CD4-positive, alpha-beta T cell treated with Interleukin-21 for 1 hour (primary cell): ENCODE measurements around the gene TPI1.
"Not testable (repeated sequence)": the region's sequence is repeated elsewhere in the genome, so short reads cannot be mapped to it uniquely, and the experiment has no call there.

ENCODE experiments used
- DNase-seq: peaks from one replicate; pipeline ENCODE4 v3.0.0-alpha.2; 2020

Gene TPI1

DNA sequence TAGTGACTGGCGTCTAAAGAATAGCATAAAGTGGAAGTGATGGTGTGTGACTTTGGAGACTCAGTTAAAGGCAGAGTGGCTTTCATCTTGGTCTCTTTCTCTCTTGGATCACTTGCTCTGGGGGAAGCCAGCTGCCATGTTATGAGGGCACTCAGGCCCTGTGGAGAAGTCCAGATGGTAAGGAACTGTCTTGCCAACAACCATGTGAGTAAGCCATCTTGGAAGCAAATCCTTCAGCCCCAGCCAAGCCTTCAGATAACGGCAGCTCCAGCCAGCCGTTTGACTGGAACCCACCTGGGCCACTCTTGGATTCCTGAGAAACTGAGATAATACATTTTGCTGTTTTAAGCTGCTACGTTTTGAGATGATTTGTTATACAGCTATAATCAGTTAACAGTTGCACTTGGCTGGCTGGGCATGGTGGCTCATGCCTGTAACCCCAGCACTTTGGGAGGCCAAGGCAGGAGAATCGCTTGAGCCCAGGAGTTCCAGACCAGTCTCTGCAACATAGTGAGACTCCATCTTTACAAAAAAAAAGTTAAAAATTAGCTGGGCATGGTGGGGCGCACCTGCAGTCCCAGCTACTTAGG is 29.6 kb downstream of the TPI1 start:
- DNase-seq: no peak

DNA sequence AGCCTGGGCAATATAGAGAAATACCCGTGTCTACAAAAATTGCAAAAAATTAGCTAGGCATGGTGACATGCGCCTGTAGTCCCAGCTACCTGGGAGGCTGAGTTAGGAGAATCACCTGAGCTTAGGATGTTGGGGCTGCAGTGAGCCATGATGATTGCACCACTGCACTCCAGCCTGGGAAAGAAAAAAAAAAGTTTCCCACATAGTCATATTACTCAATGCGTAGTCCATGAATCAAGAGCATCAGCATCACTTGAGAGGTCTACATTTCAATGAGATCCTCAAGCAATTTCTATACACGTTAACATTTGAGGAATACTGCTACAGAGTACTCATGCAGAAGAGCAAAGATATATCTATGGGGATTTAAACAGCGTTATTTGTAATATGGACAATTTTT is 32.1 kb downstream of the TPI1 start:
- no peak for DNase-seq

GRCh38 chr12:6899837-6900519 is 32.6 kb downstream of the TPI1 start:
- peak; percentile 45 for DNase-seq

GRCh38 chr12:6902448-6902847 is 35.1 kb downstream of the TPI1 start:
- no peak for DNase-seq

- no peak for DNase-seq
Observed at GRCh38 chr12:6903722-6904121, 36.4 kb downstream of the TPI1 start.

- DNase-seq: peak; percentile 99
Observed at GRCh38 chr12:6904280-6905276, 37.2 kb downstream of the TPI1 start, which contains the start of gene LRRC23. LRRC23 (plus strand) TSS chr12:6904822; CDS start chr12:6905634, 812 bp downstream.

GRCh38 chr12:6905414-6906040 is 38.2 kb downstream of the TPI1 start:
- DNase-seq: no peak

DNA sequence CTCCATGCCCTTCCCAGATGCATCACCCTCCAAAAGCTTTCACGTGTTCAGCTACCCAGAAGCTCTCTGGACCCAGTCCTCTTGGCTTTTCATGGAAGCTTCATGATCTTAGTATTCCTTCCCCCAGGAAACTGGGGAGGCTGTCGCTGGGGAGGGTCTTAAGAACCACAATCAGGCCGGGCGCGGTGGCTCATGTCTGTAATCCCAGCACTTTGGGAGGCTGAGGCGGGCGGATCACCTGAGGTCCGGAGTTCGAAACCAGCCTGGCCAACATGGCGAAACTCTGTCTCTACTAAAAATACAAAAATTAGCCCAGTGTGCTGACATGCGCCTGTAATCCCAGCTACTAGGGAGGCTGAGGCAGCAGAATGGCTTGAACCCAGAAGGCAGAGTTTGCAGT is 40.8 kb downstream of the TPI1 start:
- not testable (repeated sequence) for DNase-seq

- no peak for DNase-seq
Observed at GRCh38 chr12:6909421-6910145, 42.3 kb downstream of the TPI1 start.

- DNase-seq: no peak
Observed at GRCh38 chr12:6912164-6912935, 45.0 kb downstream of the TPI1 start.

DNA sequence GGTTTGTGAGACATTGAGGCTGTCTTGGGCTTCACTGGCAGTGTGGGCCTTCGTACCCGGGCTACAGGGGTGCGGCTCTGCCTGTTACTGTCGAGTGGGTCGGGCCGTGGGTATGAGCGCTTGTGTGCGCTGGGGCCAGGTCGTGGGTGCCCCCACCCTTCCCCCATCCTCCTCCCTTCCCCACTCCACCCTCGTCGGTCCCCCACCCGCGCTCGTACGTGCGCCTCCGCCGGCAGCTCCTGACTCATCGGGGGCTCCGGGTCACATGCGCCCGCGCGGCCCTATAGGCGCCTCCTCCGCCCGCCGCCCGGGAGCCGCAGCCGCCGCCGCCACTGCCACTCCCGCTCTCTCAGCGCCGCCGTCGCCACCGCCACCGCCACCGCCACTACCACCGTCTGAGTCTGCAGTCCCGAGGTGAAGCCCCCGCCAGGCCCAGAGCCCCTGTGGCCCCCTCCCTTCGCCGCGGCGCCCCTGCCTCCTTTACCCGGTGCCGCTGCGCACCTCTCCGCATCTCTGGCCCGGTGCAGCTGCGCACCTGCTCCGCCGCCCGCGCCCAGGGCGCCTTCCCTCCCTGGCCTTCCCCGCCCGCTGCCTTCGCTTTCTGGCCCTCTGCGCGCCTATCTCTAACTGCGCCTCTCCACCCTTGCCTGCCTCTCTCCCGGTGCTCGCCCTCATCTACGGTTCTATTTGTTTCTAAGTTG is 47.1 kb downstream of the TPI1 start, which contains the start of gene ENO2:
Gene ENO2 (plus strand): TSS at position 335 of the 701 bp plus-strand sequence. CDS start 1,253 bp downstream, outside the sequence.
- peak; percentile 87 for DNase-seq

DNA sequence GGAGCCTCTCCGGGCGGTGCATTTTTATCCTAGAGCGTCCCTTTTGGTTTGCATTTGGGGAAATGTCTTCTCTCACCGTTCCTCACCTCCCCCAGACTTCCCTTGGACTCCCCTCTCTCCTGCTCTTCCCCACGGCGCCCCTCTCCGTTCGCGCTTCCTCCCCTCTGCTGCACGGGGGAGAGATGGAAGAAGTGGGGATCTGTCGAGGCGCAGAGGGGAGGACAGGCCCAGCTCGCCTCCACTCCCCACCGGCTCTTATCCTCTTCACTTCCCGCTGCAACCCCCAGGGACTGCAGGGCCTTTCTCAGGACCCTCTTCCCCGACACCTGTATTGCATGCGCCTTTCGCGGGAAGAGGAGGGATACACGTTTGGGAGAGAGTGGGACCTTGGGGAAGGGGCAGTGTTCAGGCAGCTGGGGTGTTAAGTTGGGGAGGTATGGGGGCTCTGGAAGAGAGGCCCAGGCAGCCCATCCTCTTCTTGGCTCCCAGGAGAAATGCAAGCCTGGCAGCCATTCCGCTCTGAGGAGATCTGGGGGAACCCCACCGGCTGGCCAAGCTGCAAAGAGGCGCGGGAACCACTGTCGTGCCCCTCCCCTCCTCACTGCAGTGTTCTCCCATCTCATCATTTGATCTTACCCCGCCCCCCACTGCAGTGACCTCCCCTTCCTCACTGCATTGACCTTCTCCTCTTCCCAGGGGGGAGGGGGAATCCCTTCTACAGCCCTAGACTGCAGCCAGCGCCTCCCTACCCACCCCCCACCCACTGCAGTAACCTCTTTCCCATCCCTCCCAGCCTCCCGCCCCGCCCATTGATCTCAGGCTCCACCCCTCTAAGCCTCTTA is 47.8 kb downstream of the TPI1 start:
- no peak for DNase-seq

GRCh38 chr12:6915789-6916285 is 48.5 kb downstream of the TPI1 start:
- no peak for DNase-seq

GRCh38 chr12:6916426-6917200 is 49.3 kb downstream of the TPI1 start:
- DNase-seq: no peak

DNA sequence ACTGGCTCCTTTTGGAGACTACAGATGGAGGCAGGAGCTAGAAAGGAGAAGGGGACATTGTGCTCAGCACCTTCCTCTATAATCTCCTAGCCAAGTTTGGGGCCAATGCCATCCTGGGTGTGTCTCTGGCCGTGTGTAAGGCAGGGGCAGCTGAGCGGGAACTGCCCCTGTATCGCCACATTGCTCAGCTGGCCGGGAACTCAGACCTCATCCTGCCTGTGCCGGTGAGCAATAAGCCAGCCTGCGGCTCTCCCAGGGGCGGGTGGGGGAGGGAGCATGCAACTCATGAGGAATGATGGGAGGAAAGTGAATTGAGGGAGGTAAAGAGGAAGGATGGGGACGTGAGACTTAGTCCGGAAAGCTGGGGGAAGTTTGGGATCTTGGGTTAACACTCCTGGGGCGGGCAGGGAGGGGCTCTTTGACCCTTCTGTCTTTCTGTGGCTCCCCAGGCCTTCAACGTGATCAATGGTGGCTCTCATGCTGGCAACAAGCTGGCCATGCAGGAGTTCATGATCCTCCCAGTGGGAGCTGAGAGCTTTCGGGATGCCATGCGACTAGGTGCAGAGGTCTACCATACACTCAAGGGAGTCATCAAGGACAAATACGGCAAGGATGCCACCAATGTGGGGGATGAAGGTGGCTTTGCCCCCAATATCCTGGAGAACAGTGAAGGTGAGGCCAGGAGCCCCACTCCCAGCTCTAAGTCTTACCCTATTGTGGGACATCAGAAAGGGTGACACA is 50.3 kb downstream of the TPI1 start:
- no peak for DNase-seq

DNA sequence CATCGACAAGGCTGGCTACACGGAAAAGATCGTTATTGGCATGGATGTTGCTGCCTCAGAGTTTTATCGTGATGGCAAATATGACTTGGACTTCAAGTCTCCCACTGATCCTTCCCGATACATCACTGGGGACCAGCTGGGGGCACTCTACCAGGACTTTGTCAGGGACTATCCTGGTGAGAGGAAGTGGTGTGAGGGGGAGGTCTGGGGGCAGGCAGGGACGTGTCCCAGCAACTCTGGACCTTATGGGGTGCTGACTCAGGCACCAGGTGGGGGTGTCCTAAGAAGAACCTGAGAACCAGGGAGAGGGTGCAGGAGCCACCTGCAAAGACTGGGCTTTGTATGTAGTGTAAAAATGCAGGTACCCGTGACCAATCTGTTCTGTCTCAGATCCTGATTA is 52.3 kb downstream of the TPI1 start:
- no peak for DNase-seq
